GM19025 (cell line): ENCODE results near the gene SKAP1.

ENCODE experiments used
- ATAC-seq: cut with Tn5 transposase; IDR thresholded peaks from one replicate; pipeline ENCODE4 v1.9.1; 2021; ENCODE audit warnings: mild to moderate bottlenecking, low read depth, moderate library complexity; ENCODE audit not compliant: unreplicated experiment

Gene SKAP1

DNA sequence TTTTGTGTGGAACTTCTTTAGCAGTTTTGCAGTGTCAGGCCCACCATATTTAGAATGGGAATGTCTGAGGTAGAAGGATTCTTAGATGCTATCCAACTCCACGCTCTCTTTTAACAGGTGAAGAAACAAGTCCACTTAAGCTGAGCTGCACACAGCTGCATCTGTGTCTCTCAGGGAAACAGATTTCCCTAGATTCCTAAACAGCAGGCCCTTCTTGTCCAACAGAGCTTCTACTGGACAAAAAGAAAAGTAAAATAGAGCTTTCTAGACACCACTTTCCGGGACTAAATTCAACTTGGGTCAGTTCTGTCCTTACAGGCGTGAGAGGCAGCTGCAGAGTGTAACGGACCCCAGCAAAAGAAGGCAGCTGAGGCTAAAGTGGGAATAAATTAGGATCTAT, 270.8 kb downstream of the SKAP1 start:
- ATAC-seq: no peak

DNA sequence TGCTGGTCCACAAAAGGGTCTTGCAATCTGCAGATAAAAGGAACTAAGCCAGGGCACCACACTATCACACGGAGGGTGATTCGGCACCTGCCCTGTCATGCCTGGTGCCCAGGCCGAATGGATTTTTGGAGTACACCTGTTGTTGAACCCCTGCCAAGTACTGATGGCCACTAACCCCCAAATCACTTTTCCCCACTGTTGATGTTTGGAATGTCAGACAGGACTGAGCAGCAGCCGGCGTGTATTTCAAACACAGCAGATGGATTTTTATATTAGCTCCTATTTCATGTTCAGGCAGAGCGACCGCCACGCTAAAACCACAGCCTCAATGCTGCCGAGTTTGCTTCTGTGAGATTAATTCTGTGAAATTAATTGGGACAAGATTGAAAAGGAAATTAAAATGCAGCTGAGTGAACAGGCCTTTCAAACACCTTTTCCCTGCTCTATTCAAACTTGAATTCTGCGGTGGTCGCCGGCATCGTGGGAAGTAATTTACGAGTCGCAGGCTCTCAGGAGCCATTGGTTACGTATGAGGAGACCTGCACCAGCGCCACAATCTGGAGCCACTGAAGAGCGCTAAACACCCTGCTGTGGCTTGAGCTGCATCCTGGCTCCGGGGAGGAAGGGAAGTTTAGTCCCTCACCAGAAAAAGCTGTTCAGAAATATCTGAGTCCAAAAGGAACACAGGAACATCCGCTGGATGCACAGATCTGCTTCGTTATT, 274.0 kb downstream of the SKAP1 start:
- ATAC-seq: no peak

DNA sequence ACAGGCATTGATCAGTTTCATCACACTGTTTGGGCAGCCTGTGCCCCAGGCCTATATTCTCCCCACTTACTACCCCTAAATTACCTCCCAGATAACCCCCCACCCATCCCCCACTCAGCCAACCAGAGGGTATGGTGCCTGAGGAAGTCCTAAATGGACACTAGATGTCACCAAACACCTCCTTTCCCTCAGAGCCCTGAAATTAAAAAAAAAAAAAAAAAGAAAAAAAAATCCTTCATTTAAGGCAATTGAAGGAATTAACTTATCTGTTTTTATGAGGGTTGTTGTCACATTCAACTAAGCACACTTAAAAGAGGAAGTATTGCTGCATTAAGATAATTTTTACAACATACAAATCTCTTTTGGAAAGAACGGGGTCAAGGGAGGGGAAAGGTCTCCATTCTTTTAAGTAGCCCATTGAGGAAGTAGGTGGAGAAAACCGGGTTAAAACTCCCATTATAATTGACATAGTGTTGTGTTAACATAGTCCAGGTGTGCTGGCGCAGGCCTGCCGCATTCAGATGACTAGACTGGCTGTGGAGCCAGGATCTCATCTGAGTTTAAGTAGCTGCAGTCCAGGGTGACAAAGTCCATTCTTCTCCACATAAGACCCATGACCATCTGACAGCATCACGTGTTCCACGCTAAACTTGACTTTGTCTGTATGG, 276.2 kb downstream of the SKAP1 start:
- no peak for ATAC-seq

DNA sequence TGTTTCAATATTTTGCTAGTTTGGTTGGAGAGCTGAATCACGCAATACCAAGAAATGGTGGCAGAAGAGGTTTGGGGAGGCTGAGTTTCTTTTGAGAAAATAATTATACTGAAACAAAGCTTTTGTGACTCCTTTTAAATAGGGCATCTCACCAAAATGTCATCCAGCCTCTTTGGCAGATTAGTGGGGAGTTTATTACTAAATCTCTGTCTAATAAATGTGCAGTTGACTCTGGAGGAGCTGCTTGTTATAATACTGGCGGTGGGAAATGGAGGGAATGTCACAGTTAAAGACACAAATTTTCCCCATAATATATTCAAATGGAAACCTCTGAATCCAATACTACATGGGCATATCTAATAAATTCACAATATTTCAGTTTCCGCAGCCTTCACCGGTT, 277.7 kb downstream of the SKAP1 start:
- no peak for ATAC-seq

DNA sequence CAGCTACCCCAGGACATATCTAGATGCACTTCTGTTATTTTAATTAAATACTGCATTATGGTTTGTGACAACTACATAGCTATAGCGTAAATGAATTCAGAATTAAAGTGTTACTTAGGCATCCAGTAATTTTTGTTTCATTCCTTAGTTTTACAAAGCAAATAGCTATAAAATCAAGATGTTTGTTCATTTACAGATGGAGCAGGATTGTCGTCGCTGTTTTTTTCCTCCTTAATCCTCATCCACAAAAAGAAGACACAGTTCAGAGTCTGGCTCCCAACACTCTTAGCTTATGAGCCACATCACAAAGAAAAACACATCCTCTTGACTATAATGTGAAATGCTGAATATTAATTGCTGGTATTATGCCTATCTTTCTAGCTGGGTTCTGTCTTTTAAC, 278.8 kb downstream of the SKAP1 start:
- no peak for ATAC-seq

DNA sequence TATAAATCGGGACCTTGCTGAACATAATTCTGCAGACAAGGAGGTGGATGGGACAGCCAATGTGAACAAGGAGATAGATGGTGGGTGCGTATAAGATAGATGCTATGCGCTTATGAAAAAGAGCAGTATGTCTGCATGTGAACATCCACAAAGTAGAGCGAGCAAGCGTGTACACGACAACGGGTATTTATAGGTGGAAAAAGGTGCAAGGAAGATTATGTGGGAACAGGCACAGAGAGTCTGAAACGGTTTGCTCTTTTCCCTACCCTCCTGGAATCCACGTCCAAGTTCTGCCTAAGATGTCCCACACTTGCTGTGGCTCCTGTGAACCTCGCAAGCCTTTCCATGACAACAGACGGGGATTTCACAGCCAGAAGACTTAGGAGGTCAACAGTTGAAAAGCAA, 279.4 kb downstream of the SKAP1 start:
- ATAC-seq: no peak

- ATAC-seq: no peak
Measured at GRCh38 chr17:48149787-48150463, 280.1 kb downstream of the SKAP1 start.

GRCh38 chr17:48148854-48149786, 280.9 kb downstream of the SKAP1 start:
- ATAC-seq: no peak

- no peak for ATAC-seq
Measured at GRCh38 chr17:48148029-48148770, 281.8 kb downstream of the SKAP1 start.

DNA sequence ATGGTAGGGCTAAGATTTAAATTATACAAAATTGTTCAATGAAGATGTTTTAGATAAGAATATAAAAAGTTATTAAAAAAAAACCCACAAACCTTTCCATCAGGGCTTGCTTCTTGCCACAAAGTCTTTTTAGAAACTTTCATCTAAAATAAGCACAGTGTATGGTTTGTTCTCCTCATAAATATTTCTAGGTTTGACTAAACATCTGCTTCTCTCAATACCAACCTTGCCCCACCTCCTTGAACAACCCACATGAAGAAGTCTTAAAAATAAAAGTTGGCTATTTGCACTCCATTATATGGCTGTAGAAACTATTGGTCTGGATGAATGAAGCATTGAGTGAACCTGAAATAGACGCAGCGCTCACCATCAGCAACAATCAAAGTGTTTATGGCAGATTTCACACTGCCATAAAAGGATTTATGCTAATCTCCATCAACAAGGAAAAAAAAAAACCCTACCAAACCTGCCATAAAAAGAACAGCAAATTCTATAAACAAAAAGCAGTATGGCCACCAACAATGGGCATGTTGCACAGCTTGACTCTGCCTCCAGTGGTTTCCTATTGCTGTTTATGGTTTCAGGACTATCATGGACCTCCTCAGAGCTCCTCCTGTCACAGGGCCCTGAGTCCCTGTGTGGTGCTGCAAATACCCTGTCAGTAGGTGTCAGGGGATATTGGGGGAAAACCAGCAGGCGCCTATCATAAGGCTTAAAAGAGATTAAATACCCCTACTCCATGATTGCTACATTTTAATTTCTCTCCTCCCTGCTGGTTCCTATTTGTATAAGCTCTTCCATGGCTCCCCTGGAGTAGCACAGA, 284.8 kb downstream of the SKAP1 start:
- ATAC-seq: no peak

GRCh38 chr17:48144231-48144630, 285.8 kb downstream of the SKAP1 start:
- no peak for ATAC-seq

DNA sequence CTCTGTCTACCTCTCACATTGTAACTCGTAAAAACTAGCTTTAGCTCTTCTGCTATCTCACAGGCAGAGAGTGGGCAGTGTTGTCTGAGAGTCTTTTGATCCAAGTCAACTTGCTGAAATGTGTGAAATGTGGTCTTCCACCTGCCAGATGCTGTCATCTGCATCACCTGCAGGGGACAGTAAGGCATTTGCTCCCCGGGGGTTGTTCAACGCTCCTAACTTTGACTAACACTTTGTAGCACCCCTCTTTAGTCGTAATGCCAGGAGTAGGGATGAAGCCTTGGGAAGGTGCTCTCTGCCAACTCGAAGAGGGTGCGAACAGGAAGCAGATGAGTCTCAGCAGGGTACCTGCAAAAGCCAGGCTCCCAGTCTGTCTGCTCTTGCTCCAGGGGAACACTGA, 286.4 kb downstream of the SKAP1 start:
- no peak for ATAC-seq

DNA sequence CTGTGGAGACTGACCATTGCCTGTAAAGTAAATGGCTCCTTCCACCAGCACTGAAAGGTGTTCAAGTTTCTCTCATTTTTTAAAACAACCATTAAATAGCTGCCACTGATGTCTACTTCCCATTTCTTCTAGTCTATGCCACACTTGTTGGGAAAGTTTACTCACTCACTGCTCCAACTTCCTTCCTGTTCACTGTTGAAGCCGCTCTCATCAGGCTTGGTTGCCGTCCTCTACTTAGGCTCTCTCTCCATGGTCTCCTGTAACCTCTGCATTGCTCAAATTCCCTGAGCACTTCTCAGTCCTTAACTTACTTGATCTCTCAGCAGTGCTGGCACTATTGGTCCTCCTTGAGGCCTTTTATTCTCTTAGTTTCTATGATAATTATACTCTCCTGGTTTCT, 290.1 kb downstream of the SKAP1 start:
- ATAC-seq: no peak

DNA sequence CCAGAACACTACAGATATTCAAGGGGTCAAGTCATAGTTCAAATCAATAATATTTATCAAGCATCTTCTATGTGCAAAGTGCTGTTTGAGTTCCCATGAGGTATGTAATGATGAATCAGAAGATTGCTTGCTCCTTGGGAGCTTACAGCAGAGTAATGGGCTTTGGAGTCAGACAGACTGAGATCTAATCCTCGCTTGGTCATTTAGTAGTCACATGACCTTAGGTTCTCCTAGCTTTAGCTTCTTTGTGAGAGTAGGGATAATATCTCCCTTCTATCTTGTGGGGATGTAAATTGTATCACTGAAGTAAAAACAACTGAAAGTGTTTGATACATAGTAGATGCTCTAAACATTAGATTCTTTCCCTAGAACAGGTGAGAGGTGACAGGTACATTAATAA, 292.4 kb downstream of the SKAP1 start:
- ATAC-seq: no peak

DNA sequence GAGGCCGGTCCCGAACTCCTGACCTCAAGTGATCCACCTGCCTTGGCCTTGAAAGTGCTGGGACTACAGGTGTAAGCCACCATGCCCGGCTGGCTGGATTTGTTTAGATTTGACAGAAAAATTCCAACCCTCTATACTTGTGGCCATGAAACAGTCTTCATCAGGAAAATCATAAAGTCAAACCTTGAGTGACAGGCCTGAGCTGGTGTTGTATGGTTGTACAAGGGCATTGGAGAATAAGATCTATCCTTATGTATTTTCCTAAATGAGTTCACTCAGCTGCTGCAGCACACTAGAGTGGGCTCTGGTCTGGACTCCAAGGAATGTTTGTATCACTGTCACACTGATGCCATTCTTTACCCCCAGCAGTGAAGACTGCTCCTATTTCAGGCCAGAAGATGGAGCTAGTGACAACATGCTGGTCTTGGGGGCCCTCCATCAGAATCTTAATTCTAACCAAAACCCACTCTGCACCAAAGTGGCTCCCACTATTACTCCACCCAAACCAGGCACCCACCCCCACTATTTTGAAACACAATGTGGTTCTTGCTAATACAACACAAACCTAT, 295.0 kb downstream of the SKAP1 start:
- ATAC-seq: no peak

- ATAC-seq: no peak
Measured at GRCh38 chr17:48132385-48132784, 297.6 kb downstream of the SKAP1 start.

GRCh38 chr17:48131216-48131824, 298.7 kb downstream of the SKAP1 start:
- ATAC-seq: no peak

DNA sequence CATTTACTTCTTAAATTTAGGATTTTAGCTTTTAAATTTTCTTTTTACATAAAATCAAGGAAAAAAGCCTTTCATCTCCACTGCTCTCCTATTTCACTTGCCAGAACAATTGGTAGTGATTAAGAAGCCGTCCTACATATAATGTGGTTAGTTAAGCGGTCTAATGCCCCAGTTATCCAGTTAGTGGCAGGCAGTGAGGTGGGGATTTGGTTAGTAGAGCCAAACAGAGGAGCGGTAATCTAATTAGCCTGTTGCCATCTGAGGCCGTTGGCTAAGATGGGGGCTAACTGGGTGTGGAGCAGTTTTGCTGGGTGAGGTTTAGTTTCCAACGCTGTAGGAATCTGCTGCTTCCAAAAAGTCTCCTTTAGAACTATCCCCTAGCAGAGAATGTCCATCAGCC, 300.0 kb downstream of the SKAP1 start:
- ATAC-seq: no peak
